Prostate gland (tissue), 2 donors: ENCODE data around the gene SARM1. TPM values are rescaled to one million over a fixed set of nuclear protein-coding genes. Genes with fewer than 3 reads are reported as not detected.
A peak's percentile ranks its signal among the peaks of the same experiment; 100 is the strongest.

Source experiments
- DNase-seq: peaks from one replicate; pipeline ENCODE4 v3.0.0-alpha.2; 2019; ENCODE audit warnings: low spot score
- H3K27ac ChIP-seq, 2 donors: fragments of 200-600 bp; sonication (generic); 2 replicates each; pipeline ENCODE4 v1.5.1; 2017 to 2019
- H3K27me3 ChIP-seq: fragments of 200-600 bp; sonication (generic); replicated peaks from 2 replicates; pipeline ENCODE4 v1.5.1; 2019; ENCODE audit not compliant: insufficient read depth
- H3K36me3 ChIP-seq, 2 donors: fragments of 200-600 bp; sonication (generic); 1 replicate in 1 of 2; 2 replicates in 1 of 2; pipeline versions ENCODE4 v1.5.1 to v1.8.1; 2017 to 2019
- H3K4me1 ChIP-seq: fragments of 200-600 bp; sonication (generic); replicated peaks from 2 replicates; pipeline ENCODE4 v1.5.1; 2019
- H3K4me3 ChIP-seq, 2 donors: fragments of 200-600 bp; sonication (generic); 2 replicates each; pipeline ENCODE4 v1.5.1; 2017 to 2019
- H3K9me3 ChIP-seq: fragments of 200-600 bp; sonication (generic); 2 replicates; pipeline ENCODE4 v1.5.1; 2017
- CTCF ChIP-seq, 4 experiments: fragments of 200-600 bp in 2 of 4; fragments of 450-650 bp in 2 of 4; sonication (generic) in 2 of 4; IDR thresholded peaks; 1 replicate in 3 of 4; 2 replicates in 1 of 4; pipeline ENCODE4 v1.5.1; 2016 to 2019; ENCODE audit warnings: antibody characterized with exemption in 4 of 4, mild to moderate bottlenecking in 2 of 4, moderate library complexity in 2 of 4
- POLR2A ChIP-seq: fragments of 450-650 bp; IDR thresholded peaks from one replicate; pipeline ENCODE4 v1.6.1; 2016; ENCODE audit warnings: antibody characterized with exemption, mild to moderate bottlenecking
- POLR2AphosphoS5 ChIP-seq: sonication (generic); formaldehyde crosslinking; IDR thresholded peaks from one replicate; pipeline ENCODE4 v1.6.1; 2017; ENCODE audit warnings: antibody characterized with exemption
- WGBS: methylation state at CpG from one replicate; pipeline ENCODE4 v1.1.5; 2018; 5-methylcytosine and 5-hydroxymethylcytosine counted together
- intact Hi-C: fragments of 100-400 bp; cut with DNase I; formaldehyde crosslinking; loops from one replicate; pipeline ENCODE4 v1.14.2; 2022
- total RNA-seq, 2 donors: library from RNA; depleted of rRNA; stranded (reverse); fragments of >200 nt; gene quantifications; one replicate each; pipeline ENCODE4 v1.1.0, GENCODE V29; 2016

The SARM1 gene
- total RNA-seq, 2 donors from 2014 or later: 20.6 to 21.4 TPM

- Histone ChIP-seq H3K27me3 (no peaks in the 10 kb centered on the region), H3K27ac (no peak overlapping the region), H3K4me3 (no peak overlapping the region), H3K4me1 (peaks cover 2% of the 10 kb centered on the region), H3K9me3 (no peaks in the 10 kb centered on the region), H3K36me3 (no peaks in the 10 kb centered on the region)
- DNase-seq: no peak
- TF ChIP-seq CTCF (IDR thresholded peaks at IDR 0.05) (peak in 1 of 4 experiments; percentile 20), POLR2A (no peak)
- intact Hi-C loops: no loop called here
- WGBS: 34% methylated on average over 60 of the region's 72 CpGs
These were observed 9.8 kb downstream of the SARM1 start for GRCh38 chr17:28381141-28381825.

- TF ChIP-seq POLR2AphosphoS5 (peak; percentile 48), POLR2A (peak; percentile 63), CTCF (IDR thresholded peaks at IDR 0.05) (no peak)
- DNase-seq: peak; percentile 71
- peak overlapping the region; percentile 40 to 46 for H3K4me3 ChIP-seq
- WGBS: 38% methylated on average over 56 of the region's 56 CpGs
- H3K36me3 ChIP-seq: peaks cover 0 to 6% of the 10 kb centered on the region in 2 donors
- H3K27ac ChIP-seq: peak overlapping the region; percentile 39 to 76
- peaks cover 2% of the 10 kb centered on the region for H3K4me1 ChIP-seq
- H3K9me3 ChIP-seq: no peaks in the 10 kb centered on the region
- no peaks in the 10 kb centered on the region for H3K27me3 ChIP-seq
- intact Hi-C loops: no loop called here
These were observed 13.0 kb downstream of the SARM1 start for GRCh38 chr17:28384281-28385036.

GRCh38 chr17:28385037-28385400 is 13.5 kb downstream of the SARM1 start:
- H3K4me3 ChIP-seq: peak overlapping the region; percentile 40 to 46
- peak overlapping the region; percentile 39 to 76 for H3K27ac ChIP-seq
- TF ChIP-seq POLR2AphosphoS5: no peak
- no peak for TF ChIP-seq POLR2A
- TF ChIP-seq CTCF (IDR thresholded peaks at IDR 0.05): no peak
- peaks cover 0 to 6% of the 10 kb centered on the region in 2 donors for H3K36me3 ChIP-seq
- intact Hi-C loops: no loop called here
- WGBS: 29% methylated on average over 16 of the region's 29 CpGs
- no peaks in the 10 kb centered on the region for H3K9me3 ChIP-seq
- H3K4me1 ChIP-seq: peaks cover 2% of the 10 kb centered on the region
- no peak for DNase-seq
- H3K27me3 ChIP-seq: no peaks in the 10 kb centered on the region

- DNase-seq: no peak
- intact Hi-C loops: no loop called here
- H3K36me3 ChIP-seq: peaks cover 0 to 6% of the 10 kb centered on the region in 2 donors
- H3K27ac ChIP-seq: peak overlapping the region in 1 of 2 donors; percentile 76
- TF ChIP-seq POLR2A (no peak), POLR2AphosphoS5 (no peak), CTCF (IDR thresholded peaks at IDR 0.05) (no peak)
- peaks cover 2% of the 10 kb centered on the region for H3K4me1 ChIP-seq
- H3K9me3 ChIP-seq: no peaks in the 10 kb centered on the region
- H3K4me3 ChIP-seq: peak overlapping the region; percentile 40 to 46
- H3K27me3 ChIP-seq: no peaks in the 10 kb centered on the region
- 82% methylated on average over 8 of the region's 8 CpGs for WGBS
These were observed 13.9 kb downstream of the SARM1 start for GRCh38 chr17:28385406-28385805.

- Histone ChIP-seq H3K4me1 (peaks cover 2% of the 10 kb centered on the region), H3K27ac (no peak overlapping the region), H3K27me3 (no peaks in the 10 kb centered on the region), H3K36me3 (peaks cover 0 to 6% of the 10 kb centered on the region in 2 donors), H3K4me3 (no peak overlapping the region), H3K9me3 (no peaks in the 10 kb centered on the region)
- TF ChIP-seq POLR2A: no peak
- TF ChIP-seq CTCF (IDR thresholded peaks at IDR 0.05): no peak
- DNase-seq: no peak
- intact Hi-C loops: no loop called here
These were observed 14.9 kb downstream of the SARM1 start for GRCh38 chr17:28386391-28386790.
